Measurements from ENCODE around the gene CDC42BPG. TPM values are rescaled to one million over a fixed set of nuclear protein-coding genes. Genes with fewer than 3 reads are reported as not detected.

CDC42BPG gene
- polyA plus RNA-seq, 1 experiment, result 0.02 TPM

DNA sequence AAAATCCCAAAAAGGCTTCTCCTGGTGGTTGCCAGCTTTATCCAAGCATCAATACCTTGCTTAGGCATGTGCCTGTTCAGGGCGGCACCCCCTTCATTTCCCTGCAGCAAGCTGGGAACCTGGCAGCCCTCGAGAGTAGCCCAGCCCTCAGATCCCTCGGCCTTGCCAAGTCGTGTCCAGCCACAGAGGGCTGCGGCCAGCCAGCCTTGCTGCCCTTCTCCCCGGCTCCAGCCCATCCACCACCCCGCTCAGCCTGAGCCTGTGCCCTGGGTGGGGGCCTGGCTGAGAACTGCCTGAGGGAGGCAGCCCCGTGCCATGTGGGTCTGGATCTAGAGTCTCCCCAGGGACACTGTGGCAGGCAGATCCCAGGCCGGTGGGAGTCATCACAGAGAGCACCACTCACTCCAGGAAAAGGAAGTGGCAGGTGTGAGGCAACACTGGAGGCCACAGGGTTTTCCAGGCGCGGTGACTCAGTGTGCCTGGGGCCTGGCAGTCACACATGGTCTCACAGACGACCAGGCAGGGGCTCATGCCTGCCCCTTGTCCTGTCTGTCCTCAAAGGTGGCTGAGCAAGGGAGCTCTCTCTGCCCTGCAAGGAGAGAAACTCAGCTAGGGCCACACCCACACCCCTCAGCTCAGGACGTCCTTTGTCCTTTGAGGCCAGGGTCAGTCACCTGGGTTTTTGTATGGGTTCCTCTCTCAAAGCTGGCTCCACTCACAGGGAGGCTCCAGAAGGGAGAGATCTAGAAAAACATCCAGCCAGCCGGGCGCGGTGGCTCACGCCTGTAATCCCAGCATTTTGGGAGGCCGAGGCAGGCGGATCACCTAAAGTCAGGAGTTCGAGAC, 12.2 kb upstream of the CDC42BPG start:
- Histone ChIP-seq H3K27me3 (ENCODE audit: control insufficient read depth, insufficient read depth, low read length) (no peaks in the 10 kb centered on the region), H3K36me3 (ENCODE audit: control insufficient read depth, insufficient read depth, low read length) (peaks cover 30% of the 10 kb centered on the region), H3K4me3 (ENCODE audit: low read depth, low read length) (no peak overlapping the region)
- CTCF ChIA-PET, result interaction anchor here (1.0 to 29.2 kb wide), 5 partner anchors 9 to 30 kb away, joined by 3 to 797 read pairs (median 5); partner anchors contain the start of gene EHD1
- TF ChIP-seq, protein P1, sequence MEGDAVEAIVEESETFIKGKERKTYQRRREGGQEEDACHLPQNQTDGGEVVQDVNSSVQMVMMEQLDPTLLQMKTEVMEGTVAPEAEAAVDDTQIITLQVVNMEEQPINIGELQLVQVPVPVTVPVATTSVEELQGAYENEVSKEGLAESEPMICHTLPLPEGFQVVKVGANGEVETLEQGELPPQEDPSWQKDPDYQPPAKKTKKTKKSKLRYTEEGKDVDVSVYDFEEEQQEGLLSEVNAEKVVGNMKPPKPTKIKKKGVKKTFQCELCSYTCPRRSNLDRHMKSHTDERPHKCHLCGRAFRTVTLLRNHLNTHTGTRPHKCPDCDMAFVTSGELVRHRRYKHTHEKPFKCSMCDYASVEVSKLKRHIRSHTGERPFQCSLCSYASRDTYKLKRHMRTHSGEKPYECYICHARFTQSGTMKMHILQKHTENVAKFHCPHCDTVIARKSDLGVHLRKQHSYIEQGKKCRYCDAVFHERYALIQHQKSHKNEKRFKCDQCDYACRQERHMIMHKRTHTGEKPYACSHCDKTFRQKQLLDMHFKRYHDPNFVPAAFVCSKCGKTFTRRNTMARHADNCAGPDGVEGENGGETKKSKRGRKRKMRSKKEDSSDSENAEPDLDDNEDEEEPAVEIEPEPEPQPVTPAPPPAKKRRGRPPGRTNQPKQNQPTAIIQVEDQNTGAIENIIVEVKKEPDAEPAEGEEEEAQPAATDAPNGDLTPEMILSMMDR (IDR thresholded peaks at IDR 0.05; ENCODE audit: insufficient read depth, low read depth, low read length), result no peak
- DNase-seq (ENCODE audit: low read depth), result no peak
- POLR2A ChIA-PET, result interaction anchor here (0.5 to 0.6 kb wide), 2 partner anchors 10 to 113 kb away, joined by 5 to 10 read pairs; no protein-coding TSS in a partner anchor

DNA sequence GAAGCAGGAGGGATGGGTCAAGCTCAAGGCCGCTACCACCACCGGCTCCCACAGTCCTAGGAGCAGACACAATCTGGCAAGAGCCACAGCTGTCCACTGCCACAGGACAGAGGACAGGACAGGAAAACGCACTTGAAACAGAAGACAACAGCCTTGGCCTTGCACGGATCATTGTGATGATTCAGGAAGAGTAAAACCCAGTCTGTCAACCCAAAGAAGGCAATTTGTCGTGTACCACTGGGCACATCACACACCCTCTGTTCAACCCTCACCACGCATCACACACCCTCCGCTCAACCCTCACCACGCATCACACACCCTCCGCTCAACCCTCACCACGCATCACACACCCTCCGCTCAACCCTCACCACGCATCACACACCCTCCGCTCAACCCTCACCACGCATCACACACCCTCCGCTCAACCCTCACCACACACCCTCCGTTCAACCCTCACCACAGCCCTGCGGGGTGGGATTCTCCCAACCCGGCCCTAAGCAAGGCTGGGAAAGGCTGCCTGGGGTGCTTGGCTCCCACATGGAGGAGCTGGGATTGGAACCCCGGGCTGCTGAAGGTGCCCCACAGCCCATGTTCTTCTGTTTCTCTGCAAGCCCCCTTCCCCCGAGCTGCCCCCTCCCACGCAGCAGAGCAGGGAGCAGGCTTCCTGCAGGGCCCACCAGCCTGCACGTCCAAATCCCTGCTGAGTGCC, 11.3 kb upstream of the CDC42BPG start:
- TF ChIP-seq, protein P1 (IDR thresholded peaks at IDR 0.05; ENCODE audit: insufficient read depth, low read depth, low read length), result no peak
- POLR2A ChIA-PET, result interaction anchor here (1.0 kb wide), 1 partner anchor 9 kb away, joined by 3 read pairs; no protein-coding TSS in a partner anchor
- no peak for DNase-seq (ENCODE audit: low read depth)
- CTCF ChIA-PET, result interaction anchor here (1.0 to 29.2 kb wide), 5 partner anchors 8 to 31 kb away, joined by 3 to 797 read pairs (median 10); partner anchors contain the start of gene EHD1
- Histone ChIP-seq H3K4me3 (ENCODE audit: low read depth, low read length) (no peak overlapping the region), H3K36me3 (ENCODE audit: control insufficient read depth, insufficient read depth, low read length) (peaks cover 29% of the 10 kb centered on the region), H3K27me3 (ENCODE audit: control insufficient read depth, insufficient read depth, low read length) (no peaks in the 10 kb centered on the region)

DNA sequence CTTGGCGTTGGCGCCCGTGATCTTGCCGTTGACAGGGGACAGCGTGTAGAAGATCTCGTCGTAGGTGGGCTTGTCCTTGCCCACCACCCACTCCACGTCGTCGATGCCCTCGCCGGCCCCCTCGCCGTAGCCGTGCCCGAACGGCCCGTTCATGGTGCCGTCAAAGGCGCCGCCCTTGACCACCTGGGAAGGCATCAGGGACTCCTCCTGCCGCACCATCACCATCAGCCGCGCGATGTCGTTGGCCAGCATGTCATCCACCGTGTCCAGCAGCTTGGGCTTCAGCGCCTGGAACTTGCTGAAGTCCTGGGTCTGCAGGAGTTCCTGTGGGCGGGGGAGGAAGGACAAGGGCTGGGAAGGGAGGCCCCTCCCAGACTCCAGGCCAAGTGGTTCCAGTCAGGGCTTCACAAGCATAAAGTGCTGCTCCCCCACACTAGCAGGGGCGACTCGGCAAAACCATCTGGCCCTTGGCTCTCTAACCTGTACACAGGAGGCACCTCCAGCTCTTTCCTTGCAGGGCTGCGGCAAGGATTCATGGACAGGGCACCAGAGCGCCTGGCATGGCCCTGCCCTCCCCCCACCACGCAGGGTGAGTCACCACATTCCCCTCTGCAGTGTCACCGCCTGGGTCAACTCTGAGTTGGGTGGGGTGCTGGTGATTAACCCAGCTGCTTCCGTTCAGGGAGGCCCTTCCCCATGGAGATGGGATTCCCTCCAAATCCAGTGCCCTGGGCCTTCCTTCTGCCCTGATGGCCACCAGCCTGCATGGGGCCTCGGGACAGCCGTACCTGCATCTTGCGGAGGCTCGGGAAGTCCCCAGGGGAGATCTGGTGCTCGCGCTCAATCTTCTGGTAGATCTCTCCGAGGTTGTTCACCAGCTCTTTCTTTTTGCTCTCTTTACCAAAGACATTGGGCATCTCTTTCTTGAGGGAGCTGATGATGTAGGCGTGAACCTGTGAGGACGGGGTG, 10.4 kb upstream of the CDC42BPG start:
- Histone ChIP-seq H3K36me3 (ENCODE audit: control insufficient read depth, insufficient read depth, low read length) (peaks cover 25% of the 10 kb centered on the region), H3K4me3 (ENCODE audit: low read depth, low read length) (no peak overlapping the region), H3K27me3 (ENCODE audit: control insufficient read depth, insufficient read depth, low read length) (no peaks in the 10 kb centered on the region)
- ChIA-PET POLR2A (interaction anchor here (0.7 to 1.0 kb wide), 2 partner anchors 10 to 405 kb away, joined by 3 read pairs; no protein-coding TSS in a partner anchor), CTCF (interaction anchor here (1.7 to 29.2 kb wide), 4 partner anchors 11 to 31 kb away, joined by 7 to 797 read pairs (median 14); partner anchors contain the start of genes CDC42BPG and EHD1)
- TF ChIP-seq, protein P1 (IDR thresholded peaks at IDR 0.05; ENCODE audit: insufficient read depth, low read depth, low read length), result no peak
- no peak for DNase-seq (ENCODE audit: low read depth)

DNA sequence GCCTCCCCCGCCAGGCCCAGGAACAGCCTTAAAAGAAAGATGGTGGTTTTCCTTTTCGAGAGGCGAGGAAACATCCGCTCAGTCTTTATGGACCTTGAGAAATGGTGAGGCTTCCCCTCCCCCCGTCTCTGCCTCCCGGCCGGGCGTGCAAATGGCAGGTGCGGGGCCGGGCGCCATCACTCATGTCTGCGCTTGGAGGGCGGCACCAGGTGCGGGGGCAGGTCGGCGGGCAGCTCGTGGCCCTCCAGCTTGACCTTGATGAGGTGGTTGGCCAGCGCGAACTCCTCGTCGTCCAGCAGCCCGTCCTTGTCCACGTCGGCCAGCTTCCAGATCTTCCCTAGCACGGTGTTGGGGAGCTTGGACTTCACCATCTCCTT, 9.7 kb upstream of the CDC42BPG start:
- CTCF ChIA-PET, result interaction anchor here (1.7 to 29.2 kb wide), 4 partner anchors 10 to 32 kb away, joined by 7 to 797 read pairs (median 14); partner anchors contain the start of genes CDC42BPG and EHD1

More for the DNA sequence above, 9.7 kb upstream of the CDC42BPG start:
- H3K36me3 ChIP-seq (ENCODE audit: control insufficient read depth, insufficient read depth, low read length), result peaks cover 22% of the 10 kb centered on the region
- DNase-seq (ENCODE audit: low read depth), result no peak
- H3K4me3 ChIP-seq (ENCODE audit: low read depth, low read length), result no peak overlapping the region
- no peaks in the 10 kb centered on the region for H3K27me3 ChIP-seq (ENCODE audit: control insufficient read depth, insufficient read depth, low read length)
- POLR2A ChIA-PET, result no interaction called here
- TF ChIP-seq, protein P1 (IDR thresholded peaks at IDR 0.05; ENCODE audit: insufficient read depth, low read depth, low read length), result no peak
